PC-3 (cell line): ENCODE results near the gene TAS2R46. TPM values are rescaled to one million over a fixed set of nuclear protein-coding genes. Genes with fewer than 3 reads are reported as not detected.

Experiments used
- ATAC-seq: fragments of 200-7000 bp; cut with Tn5 transposase; 2 replicates; pipeline ENCODE4 v1.9.1; 2020; ENCODE audit warnings: mild to moderate bottlenecking, moderate library complexity
- BruUV-seq: library from RNA; stranded (reverse); fragments of 400-500 nt; replicated peaks from 2 replicates; lab custom pipeline; 2021; lab: Mats Ljungman, UMichigan
- CTCF ChIA-PET: fragments of 300-600 bp; sonication (Branson Sonifier 250); formaldehyde crosslinking; loops from one replicate; lab custom pipeline; 2022; ENCODE audit warnings: antibody characterized with exemption; lab: Charles Lee
- POLR2A ChIA-PET: fragments of 300-600 bp; sonication (Branson Sonifier 250); formaldehyde crosslinking; loops from one replicate; lab custom pipeline; 2022; ENCODE audit warnings: antibody characterized with exemption; ENCODE audit not compliant: unreplicated experiment; lab: Charles Lee
- DNase-seq: peaks from one replicate; pipeline ENCODE4 v3.0.0-alpha.2; 2015
- H2AFZ ChIP-seq: fragments of 300-600 bp; sonication (generic); 2 replicates; pipeline ENCODE4 v1.6.0; 2016; ENCODE audit warnings: antibody characterized with exemption, low read length
- H3F3A ChIP-seq: fragments of 300-600 bp; sonication (generic); one replicate; pipeline ENCODE4 v1.6.0; 2017; ENCODE audit warnings: antibody characterized with exemption, low read length, control low read depth, mild to moderate bottlenecking; ENCODE audit not compliant: unreplicated experiment
- H3K27ac ChIP-seq: fragments of 300-600 bp; sonication (generic); 2 replicates; pipeline ENCODE4 v1.5.1; 2016; ENCODE audit warnings: mild to moderate bottlenecking, low read length
- H3K27me3 ChIP-seq: fragments of 300-600 bp; sonication (generic); 2 replicates; pipeline ENCODE4 v1.6.1; 2016; ENCODE audit warnings: low read length, mixed read lengths
- H3K36me3 ChIP-seq: fragments of 300-600 bp; sonication (generic); 2 replicates; pipeline ENCODE4 v1.6.1; 2016; ENCODE audit warnings: low read depth, mixed run types, low read length, mixed read lengths
- H3K4me1 ChIP-seq: fragments of 300-600 bp; sonication (generic); 2 replicates; pipeline ENCODE4 v1.5.1; 2016; ENCODE audit warnings: low read length; ENCODE audit not compliant: insufficient read depth
- H3K4me2 ChIP-seq: fragments of 300-600 bp; sonication (generic); 2 replicates; pipeline ENCODE4 v1.6.0; 2016; ENCODE audit warnings: low read length
- H3K4me3 ChIP-seq: fragments of 300-600 bp; sonication (generic); 2 replicates; pipeline ENCODE4 v1.5.1; 2016; ENCODE audit warnings: mild to moderate bottlenecking, low read length, mixed read lengths
- H3K79me2 ChIP-seq: fragments of 300-600 bp; sonication (generic); 2 replicates; pipeline ENCODE4 v1.6.1; 2017; ENCODE audit warnings: low read length, mixed read lengths
- H3K9ac ChIP-seq: fragments of 300-600 bp; sonication (generic); 2 replicates; pipeline ENCODE4 v1.6.0; 2016; ENCODE audit warnings: mild to moderate bottlenecking, low read length
- H3K9me2 ChIP-seq: fragments of 300-600 bp; sonication (generic); replicated peaks from 2 replicates; pipeline ENCODE4 v1.6.1; 2016; ENCODE audit warnings: mixed run types, low read length, mixed read lengths
- H3K9me3 ChIP-seq: fragments of 300-600 bp; sonication (generic); 2 replicates; pipeline ENCODE4 v1.6.1; 2016; ENCODE audit warnings: low read length, mixed read lengths
- H4K20me1 ChIP-seq: fragments of 300-600 bp; sonication (generic); 2 replicates; pipeline ENCODE4 v1.6.1; 2016; ENCODE audit warnings: low read length, mixed read lengths
- CTCF ChIP-seq: fragments of 300-600 bp; sonication (generic); conservative IDR thresholded peaks from 2 replicates; pipeline ENCODE4 v1.5.1; 2017; ENCODE audit warnings: antibody characterized with exemption, low read depth, mild to moderate bottlenecking, low read length
- EZH2 ChIP-seq: fragments of 300-600 bp; sonication (generic); IDR thresholded peaks from one replicate; pipeline ENCODE4 v1.6.1; 2017; ENCODE audit warnings: antibody characterized with exemption, mild to moderate bottlenecking, low read length; ENCODE audit not compliant: unreplicated experiment
- EZH2phosphoT487 ChIP-seq: fragments of 300-600 bp; sonication (generic); IDR thresholded peaks from 2 replicates; pipeline ENCODE4 v1.6.1; 2018; ENCODE audit warnings: mild to moderate bottlenecking, antibody characterized with exemption, low read length, borderline replicate concordance
- intact Hi-C: fragments of 100-400 bp; cut with micrococcal nuclease; formaldehyde crosslinking; loops from 2 replicates; pipeline ENCODE4 v1.9.0; 2023
- total RNA-seq: library from RNA; depleted of rRNA; stranded (reverse); fragments of >200 nt; gene quantifications from 2 replicates; pipeline ENCODE4 v1.2.3, GENCODE V29; 2014; rRNA removed

Gene TAS2R46
- total RNA-seq, 1 experiment from 2014 or later: 0.36 TPM

- no peak for DNase-seq
- Histone ChIP-seq H3K27me3 (no peaks in the 10 kb centered on the region), H3K9me3 (no peaks in the 10 kb centered on the region), H3K4me3 (no peak overlapping the region), H3F3A (no peaks in the 10 kb centered on the region), H3K9me2 (no peaks in the 10 kb centered on the region), H3K27ac (no peak overlapping the region), H4K20me1 (no peaks in the 10 kb centered on the region), H3K9ac (no peak overlapping the region), H3K36me3 (no peaks in the 10 kb centered on the region), H3K79me2 (no peaks in the 10 kb centered on the region), H2AFZ (no peak overlapping the region), H3K4me1 (no peaks in the 10 kb centered on the region), H3K4me2 (no peak overlapping the region)
- TF ChIP-seq CTCF (no peak), EZH2 (no peak), EZH2phosphoT487 (no peak)
- BruUV-seq: no TSS peak
- no peak for ATAC-seq
- intact Hi-C loops: loop anchor here (5.0 kb wide), 1 partner anchor 56 kb away; no protein-coding TSS in a partner anchor
- ChIA-PET POLR2A (no interaction called here), CTCF (no interaction called here)
Observed at GRCh38 chr12:11015775-11016430, 46.2 kb downstream of the TAS2R46 start.

- ChIA-PET CTCF (no interaction called here), POLR2A (no interaction called here)
- Histone ChIP-seq H3K79me2 (no peaks in the 10 kb centered on the region), H3K9ac (no peak overlapping the region), H3K27ac (no peak overlapping the region), H3K4me1 (no peaks in the 10 kb centered on the region), H3F3A (no peaks in the 10 kb centered on the region), H3K9me2 (no peaks in the 10 kb centered on the region), H2AFZ (no peak overlapping the region), H3K9me3 (no peaks in the 10 kb centered on the region), H4K20me1 (no peaks in the 10 kb centered on the region), H3K4me3 (no peak overlapping the region), H3K36me3 (no peaks in the 10 kb centered on the region), H3K4me2 (no peak overlapping the region), H3K27me3 (no peaks in the 10 kb centered on the region)
- ATAC-seq (no peak), DNase-seq (no peak)
- no TSS peak for BruUV-seq
- TF ChIP-seq EZH2phosphoT487 (no peak), CTCF (no peak), EZH2 (no peak)
- intact Hi-C loops: no loop called here
Observed at GRCh38 chr12:11014234-11014633, 47.9 kb downstream of the TAS2R46 start.

Other genes with a start within 250 kb of the TAS2R46 start
- 0.44 and 0.58 TPM in 2 replicates for gene TAS2R10, start 235.9 kb downstream of the TAS2R46 start, total RNA-seq
- 3.5 and 9.3 TPM in 2 replicates for gene PRR4, start 212.8 kb downstream of the TAS2R46 start, total RNA-seq
- gene PRH1, start 178.0 kb downstream of the TAS2R46 start, total RNA-seq: 5.7 and 9.5 TPM in 2 replicates
- gene TAS2R13, start 152.7 kb downstream of the TAS2R46 start, total RNA-seq: 0.11 and 0.86 TPM in 2 replicates
- not detected in 2 replicates for gene PRH2, start 133.1 kb downstream of the TAS2R46 start, total RNA-seq
- gene TAS2R14, start 123.0 kb downstream of the TAS2R46 start, total RNA-seq: 1.6 and 1.8 TPM in 2 replicates
- 0.29 and 1.5 TPM in 2 replicates for gene TAS2R50, start 75.4 kb downstream of the TAS2R46 start, total RNA-seq
- 0.11 and 0.46 TPM in 2 replicates for gene TAS2R20, start 64.0 kb downstream of the TAS2R46 start, total RNA-seq
- not detected in 2 replicates for gene TAS2R19, start 39.7 kb downstream of the TAS2R46 start, total RNA-seq
- gene TAS2R31, start 30.9 kb downstream of the TAS2R46 start, total RNA-seq: 0.55 and 0.75 TPM in 2 replicates
- gene TAS2R43, start 30.0 kb upstream of the TAS2R46 start, total RNA-seq: not detected in 2 replicates
- 0.66 and 2.0 TPM in 2 replicates for gene TAS2R30, start 72.3 kb upstream of the TAS2R46 start, total RNA-seq
- gene SMIM10L1, start 108.9 kb upstream of the TAS2R46 start, total RNA-seq: 9.4 and 9.7 TPM in 2 replicates
- gene TAS2R42, start 124.6 kb upstream of the TAS2R46 start, total RNA-seq: not detected in 2 replicates
- not detected in 2 replicates for gene PRB3, start 207.4 kb upstream of the TAS2R46 start, total RNA-seq
- not detected in 2 replicates for gene PRB4, start 248.1 kb upstream of the TAS2R46 start, total RNA-seq